Peyer's patch (tissue), 4 donors: ENCODE data around the gene MRPL17. TPM values are rescaled to one million over a fixed set of nuclear protein-coding genes. Genes with fewer than 3 reads are reported as not detected.

Experiments used
- DNase-seq, 3 donors: peaks; one replicate each; pipeline ENCODE4 v3.0.0-alpha.2; 2017 to 2019
- H3K27ac ChIP-seq, 4 donors: fragments of 200-600 bp; sonication (generic); one replicate each; pipeline ENCODE4 v1.5.1; 2016 to 2019
- H3K27me3 ChIP-seq, 2 donors: fragments of 200-600 bp; sonication (generic); one replicate each; pipeline ENCODE4 v1.5.1; 2019
- H3K36me3 ChIP-seq, 3 donors: fragments of 200-600 bp; sonication (generic); one replicate each; pipeline ENCODE4 v1.5.1; 2016 to 2019
- H3K4me1 ChIP-seq, 4 donors: fragments of 200-600 bp; sonication (generic); one replicate each; pipeline ENCODE4 v1.5.1; 2016 to 2019
- H3K4me3 ChIP-seq, 4 donors: fragments of 200-600 bp; sonication (generic); 1 replicate in 3 of 4; 2 replicates in 1 of 4; pipeline ENCODE4 v1.5.1; 2016 to 2019; ENCODE audit warnings: mild to moderate bottlenecking in 1 of 4
- H3K9me3 ChIP-seq, 4 donors: fragments of 200-600 bp; sonication (generic); one replicate each; pipeline ENCODE4 v1.5.1; 2016 to 2019; ENCODE audit warnings: mild to moderate bottlenecking in 1 of 4
- CTCF ChIP-seq, 6 experiments: fragments of 450-650 bp in 4 of 6; fragments of 200-600 bp in 2 of 6; sonication (generic) in 1 of 6; IDR thresholded peaks; one replicate each; pipeline ENCODE4 v1.5.1; 2017 to 2019; ENCODE audit warnings: antibody characterized with exemption in 6 of 6, mild to moderate bottlenecking in 3 of 6, moderate library complexity in 1 of 6
- POLR2A ChIP-seq, 2 donors: fragments of 450-650 bp; IDR thresholded peaks; one replicate each; pipeline ENCODE4 v1.5.1; 2017; ENCODE audit warnings: antibody characterized with exemption in 2 of 2, mild to moderate bottlenecking in 2 of 2, moderate library complexity in 2 of 2
- total RNA-seq, 4 donors: library from RNA; depleted of rRNA; stranded (reverse); fragments of >200 nt; gene quantifications; one replicate each; pipeline ENCODE4 v1.1.0, GENCODE V29; 2016

MRPL17 gene
- total RNA-seq, 4 donors from 2014 or later: 6.1 to 20.8 (median 16.6) TPM

GRCh38 chr11:6637871-6638270, 45.3 kb downstream of the MRPL17 start:
- Histone ChIP-seq H3K4me1 (peaks cover 0 to 28% (median 0%) of the 10 kb centered on the region in 4 donors), H3K27ac (peak overlapping the region in 1 of 4 donors; percentile 19), H3K36me3 (no peaks in the 10 kb centered on the region), H3K4me3 (no peak overlapping the region), H3K9me3 (no peaks in the 10 kb centered on the region), H3K27me3 (no peaks in the 10 kb centered on the region)
- DNase-seq: no peak
- no peak for TF ChIP-seq CTCF (IDR thresholded peaks at IDR 0.05)
- TF ChIP-seq POLR2A (IDR thresholded peaks at IDR 0.05): no peak

- Histone ChIP-seq H3K4me1 (peaks cover 0 to 28% (median 0%) of the 10 kb centered on the region in 4 donors), H3K9me3 (no peaks in the 10 kb centered on the region), H3K27ac (peak overlapping the region in 3 of 4 donors; percentile 3 to 63 (median 33)), H3K27me3 (no peaks in the 10 kb centered on the region), H3K36me3 (peaks cover 0 to 9% (median 0%) of the 10 kb centered on the region in 3 donors), H3K4me3 (no peak overlapping the region)
- TF ChIP-seq CTCF (IDR thresholded peaks at IDR 0.05): no peak
- TF ChIP-seq POLR2A (IDR thresholded peaks at IDR 0.05): no peak
- no peak for DNase-seq
Observed at GRCh38 chr11:6636480-6636879, 46.7 kb downstream of the MRPL17 start.

GRCh38 chr11:6635082-6635932, 47.8 kb downstream of the MRPL17 start:
- H3K27ac ChIP-seq: peak overlapping the region; percentile 42 to 68 (median 56)
- H3K4me1 ChIP-seq: peaks cover 0 to 28% (median 0%) of the 10 kb centered on the region in 4 donors
- TF ChIP-seq CTCF (IDR thresholded peaks at IDR 0.05) (no peak), POLR2A (IDR thresholded peaks at IDR 0.05) (no peak)
- H3K9me3 ChIP-seq: no peaks in the 10 kb centered on the region
- no peaks in the 10 kb centered on the region for H3K27me3 ChIP-seq
- no peak overlapping the region for H3K4me3 ChIP-seq
- peaks cover 0 to 16% (median 0%) of the 10 kb centered on the region in 3 donors for H3K36me3 ChIP-seq
- peak in 1 of 3 donors; percentile 81 for DNase-seq

GRCh38 chr11:6634534-6634933, 48.6 kb downstream of the MRPL17 start:
- Histone ChIP-seq H3K4me1 (peaks cover 0 to 28% (median 0%) of the 10 kb centered on the region in 4 donors), H3K4me3 (no peak overlapping the region), H3K27me3 (no peaks in the 10 kb centered on the region), H3K36me3 (peaks cover 0 to 23% (median 0%) of the 10 kb centered on the region in 3 donors), H3K27ac (peak overlapping the region in 2 of 4 donors; percentile 42 to 68), H3K9me3 (no peaks in the 10 kb centered on the region)
- DNase-seq: no peak
- TF ChIP-seq CTCF (IDR thresholded peaks at IDR 0.05): no peak
- no peak for TF ChIP-seq POLR2A (IDR thresholded peaks at IDR 0.05)

GRCh38 chr11:6633422-6634408, 49.4 kb downstream of the MRPL17 start:
- no peaks in the 10 kb centered on the region for H3K27me3 ChIP-seq
- H3K4me1 ChIP-seq: peaks cover 0 to 25% (median 0%) of the 10 kb centered on the region in 4 donors
- TF ChIP-seq POLR2A (IDR thresholded peaks at IDR 0.05): no peak
- TF ChIP-seq CTCF (IDR thresholded peaks at IDR 0.05): no peak
- no peak overlapping the region for H3K27ac ChIP-seq
- no peaks in the 10 kb centered on the region for H3K9me3 ChIP-seq
- no peak overlapping the region for H3K4me3 ChIP-seq
- peaks cover 0 to 24% (median 0%) of the 10 kb centered on the region in 3 donors for H3K36me3 ChIP-seq
- no peak for DNase-seq
